Stimulated activated CD8-positive, alpha-beta memory T cell treated with anti-CD3 and anti-CD28 coated beads, Interleukin-12 subunit alpha, Interleukin-12 subunit beta, amount 100 ng/mL, for 24 hours (primary cell): Measurements from ENCODE around the gene STX2.
A peak's percentile ranks its signal among the peaks of the same experiment; 100 is the strongest.
"Not testable (repeated sequence)": the region's sequence is repeated elsewhere in the genome, so short reads cannot be mapped to it uniquely, and the experiment has no call there.

Experiments used
- DNase-seq: peaks from one replicate; pipeline ENCODE4 v3.0.0-alpha.2; 2020; ENCODE audit errors: extremely low read depth

STX2 gene

DNA sequence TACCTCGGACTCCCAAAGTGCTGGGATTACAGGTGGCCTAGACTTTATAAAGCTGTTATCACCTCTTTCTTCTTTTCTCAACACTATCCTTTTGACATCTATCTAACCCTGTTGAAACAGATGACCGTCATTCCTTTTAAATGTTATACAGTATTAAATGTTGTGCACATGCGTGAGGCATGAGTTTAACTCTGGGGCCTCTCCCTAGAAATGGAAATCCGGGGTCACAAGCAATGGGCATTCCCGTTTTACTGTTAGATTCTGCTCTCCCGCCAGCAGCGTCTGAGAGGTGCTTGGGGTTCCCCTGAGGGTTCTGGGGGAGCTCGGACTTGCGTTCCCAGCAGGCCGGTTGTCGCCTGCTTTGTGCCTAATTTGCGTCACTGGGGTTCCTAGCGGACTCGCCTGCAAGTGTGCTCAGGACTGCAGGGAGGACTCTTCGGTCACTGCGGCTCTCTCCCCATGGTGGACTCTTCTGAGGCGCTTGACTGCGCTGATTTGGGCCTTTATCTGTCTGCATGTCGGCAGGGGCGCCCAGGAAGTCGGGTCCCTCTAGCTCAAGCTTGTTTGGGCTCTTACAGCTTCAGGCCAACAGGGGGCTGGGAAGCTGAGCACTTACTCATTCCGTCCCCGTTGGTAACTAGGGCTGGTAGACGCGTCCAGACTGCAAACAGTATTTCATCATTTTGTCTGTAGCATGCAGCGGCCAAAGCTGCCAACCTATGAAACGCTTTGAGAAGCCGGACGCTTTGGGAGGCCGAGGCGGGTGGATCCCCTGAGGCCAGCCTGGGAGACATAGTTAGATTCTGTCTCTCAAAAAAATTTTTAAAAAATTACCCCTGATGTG lies 31.6 kb upstream of the STX2 start:
- DNase-seq = peak; percentile 52

DNA sequence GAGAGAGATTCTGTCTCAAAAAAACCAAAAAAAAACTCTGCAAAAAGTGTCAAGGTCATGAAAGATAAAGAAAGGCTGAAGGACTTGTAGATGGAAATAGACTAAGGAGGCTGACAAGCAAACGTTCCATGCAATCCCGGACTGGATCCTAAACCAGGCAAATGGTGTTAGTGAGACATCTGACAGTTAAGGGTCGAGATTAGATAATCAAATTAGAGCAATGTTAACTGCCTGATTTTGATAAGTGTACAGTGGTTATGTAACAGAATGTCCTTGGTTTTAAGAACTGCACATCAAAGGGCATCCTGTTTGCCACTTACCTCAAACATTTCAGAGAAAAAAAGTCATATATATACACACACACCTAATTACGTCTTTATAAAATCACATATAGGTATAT lies 29.4 kb upstream of the STX2 start:
- DNase-seq = no peak

DNA sequence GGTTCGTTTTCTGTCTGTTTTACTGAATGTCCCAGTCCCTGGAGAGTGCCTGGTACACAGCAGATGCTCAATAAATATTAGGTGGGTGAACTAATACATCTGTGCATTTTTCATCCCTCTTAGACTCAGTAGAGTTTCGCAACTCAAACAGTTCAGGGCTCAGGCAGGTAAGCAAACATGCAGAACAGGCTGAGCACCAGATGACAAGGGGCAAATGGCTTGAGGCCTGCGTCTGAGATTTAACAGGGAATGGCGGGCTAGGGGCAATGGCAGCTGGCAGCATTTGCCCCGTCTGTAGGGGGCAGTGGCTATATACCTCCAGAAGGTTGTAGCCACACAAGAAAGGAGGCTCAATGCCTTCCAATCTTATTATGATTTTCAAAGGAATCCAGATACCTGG lies 24.2 kb upstream of the STX2 start:
- DNase-seq = no peak

DNA sequence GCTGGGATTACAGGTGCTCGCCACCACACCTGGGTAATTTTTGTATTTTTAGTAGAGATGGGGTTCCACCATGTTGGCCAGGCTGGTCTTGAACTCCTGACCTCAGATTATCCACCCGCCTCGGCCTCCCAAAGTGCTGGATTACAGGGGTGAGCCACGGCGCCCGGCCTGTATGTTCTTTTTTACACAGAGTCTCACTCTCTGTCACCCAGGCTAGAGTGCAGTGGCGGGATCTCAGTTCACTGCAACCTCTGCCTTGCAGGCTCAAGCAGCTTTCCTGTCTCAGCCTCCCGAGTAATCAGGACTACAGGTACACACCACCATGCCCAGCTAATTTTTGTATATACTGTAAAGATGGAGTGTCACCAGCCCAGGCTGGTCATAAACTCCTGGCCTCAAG lies 23.7 kb upstream of the STX2 start:
- not testable (repeated sequence) for DNase-seq

- DNase-seq = no peak
Measured at GRCh38 chr12:130862161-130862560, 23.1 kb upstream of the STX2 start.

DNA sequence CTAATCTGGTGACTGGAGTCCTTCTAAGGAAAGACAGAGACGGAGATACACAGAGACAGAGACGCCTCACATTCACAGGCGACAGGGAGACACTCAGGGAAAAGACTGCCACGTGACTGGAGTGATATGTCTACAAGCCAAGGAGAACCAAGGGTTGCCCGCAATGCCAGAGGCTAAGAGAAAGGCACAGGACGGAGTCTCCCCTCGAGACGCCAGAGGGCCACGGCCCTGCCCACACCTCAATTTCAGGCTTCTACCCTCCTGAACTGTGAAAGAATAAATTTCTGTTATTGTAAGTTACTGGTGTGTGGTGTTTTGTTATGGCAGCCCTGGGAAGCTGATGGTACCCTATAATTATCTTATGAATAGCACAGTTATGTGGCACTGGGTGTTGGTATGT lies 21.3 kb upstream of the STX2 start:
- no peak for DNase-seq

- DNase-seq = no peak
Measured at GRCh38 chr12:130859161-130859560, 20.1 kb upstream of the STX2 start.

- no peak for DNase-seq
Measured at GRCh38 chr12:130858084-130858483, 19.0 kb upstream of the STX2 start.

DNA sequence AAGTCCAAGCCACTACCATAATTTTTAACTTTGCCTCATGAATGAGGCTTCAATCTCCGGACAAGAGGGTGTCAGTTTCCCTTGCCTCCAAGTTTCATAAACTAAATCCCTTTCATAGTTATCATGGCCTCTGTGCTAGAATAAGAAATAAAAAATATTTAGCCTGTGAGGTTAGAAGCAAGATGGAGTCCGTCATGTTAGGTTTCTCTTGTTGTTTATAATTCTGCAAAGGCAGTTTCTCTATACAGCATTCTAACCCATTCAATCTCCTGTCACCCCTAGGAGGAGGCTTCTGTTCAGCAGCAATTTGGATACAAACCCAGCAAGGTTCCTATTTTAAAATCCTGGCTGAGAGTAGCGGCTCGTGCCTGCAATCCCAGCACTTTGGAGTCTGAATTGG lies 17.0 kb upstream of the STX2 start:
- DNase-seq = no peak

GRCh38 chr12:130850418-130851021 lies 11.5 kb upstream of the STX2 start:
- DNase-seq = no peak

DNA sequence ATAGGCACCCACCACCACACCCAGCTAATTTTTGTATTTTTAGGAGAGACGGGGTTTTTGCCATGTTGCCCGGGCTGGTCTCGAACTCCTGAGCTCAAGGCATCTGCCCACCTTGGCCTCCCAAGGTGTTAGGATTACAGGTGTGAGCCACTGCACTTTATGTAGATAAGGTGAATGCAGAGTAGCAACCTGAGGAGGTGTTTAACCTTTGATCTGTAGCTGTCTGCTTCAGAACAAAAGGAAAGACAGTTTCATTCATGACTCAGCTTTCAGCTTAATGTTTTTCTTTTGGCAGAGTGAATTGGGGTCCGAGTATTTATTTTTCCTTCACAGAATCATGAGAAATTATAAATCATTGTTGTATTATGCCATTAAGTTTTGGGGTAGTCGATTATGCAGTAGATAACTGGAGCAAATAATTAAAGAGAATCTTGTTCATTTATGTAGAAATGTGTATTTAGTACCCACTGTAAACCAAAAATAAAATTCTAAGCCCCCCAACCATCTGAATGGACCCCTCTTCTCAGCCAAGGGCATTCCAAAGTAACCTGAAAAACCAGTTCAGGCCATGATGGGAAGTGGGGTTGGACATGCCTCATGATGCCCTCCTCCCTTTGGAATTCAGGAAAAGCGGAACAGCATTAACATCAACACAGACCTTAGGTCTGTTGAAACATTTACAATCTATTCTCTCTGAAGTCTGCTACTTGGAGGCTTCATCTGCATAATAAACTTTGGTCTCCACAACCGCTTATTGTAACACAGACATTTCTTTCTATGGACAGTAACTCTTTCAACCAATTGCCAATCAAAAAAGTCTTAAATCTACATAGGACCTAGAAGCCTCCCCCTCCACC lies 10.7 kb upstream of the STX2 start:
- no peak for DNase-seq

DNA sequence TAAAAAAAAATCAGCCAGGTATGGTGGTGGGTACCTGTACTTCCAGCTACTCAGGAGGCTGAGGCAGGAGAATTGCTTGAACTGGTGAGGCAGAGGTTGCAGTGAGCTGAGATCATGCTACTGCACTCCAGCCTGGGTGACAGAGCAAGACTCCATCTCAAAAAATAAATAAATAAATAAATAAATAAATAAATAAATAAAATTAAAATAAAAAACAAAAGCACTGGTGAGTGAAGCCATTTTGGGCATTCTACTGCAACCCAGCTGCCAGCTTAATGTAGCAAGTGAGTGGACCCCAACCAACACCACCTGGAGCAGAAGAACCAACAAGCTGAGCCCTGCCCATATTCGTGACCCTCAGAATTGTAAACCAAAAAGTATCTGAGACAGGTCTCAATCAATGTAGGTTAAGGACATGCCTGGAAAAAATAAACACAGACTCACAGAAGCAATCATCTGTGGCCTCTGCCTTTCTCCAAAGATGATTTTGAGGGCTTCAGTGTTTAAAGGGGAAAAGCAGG lies 9.8 kb upstream of the STX2 start:
- DNase-seq = not testable (repeated sequence)

- DNase-seq = not testable (repeated sequence)
Measured at GRCh38 chr12:130848105-130848504, 9.1 kb upstream of the STX2 start.

GRCh38 chr12:130847112-130847511 lies 8.1 kb upstream of the STX2 start:
- DNase-seq = no peak

- no peak for DNase-seq
Measured at GRCh38 chr12:130846369-130846768, 7.3 kb upstream of the STX2 start.

- no peak for DNase-seq
Measured at GRCh38 chr12:130839770-130840404, 837 bp upstream of the STX2 start.

- no peak for DNase-seq
Measured at GRCh38 chr12:130838284-130838950, 633 bp downstream of the STX2 start.

DNA sequence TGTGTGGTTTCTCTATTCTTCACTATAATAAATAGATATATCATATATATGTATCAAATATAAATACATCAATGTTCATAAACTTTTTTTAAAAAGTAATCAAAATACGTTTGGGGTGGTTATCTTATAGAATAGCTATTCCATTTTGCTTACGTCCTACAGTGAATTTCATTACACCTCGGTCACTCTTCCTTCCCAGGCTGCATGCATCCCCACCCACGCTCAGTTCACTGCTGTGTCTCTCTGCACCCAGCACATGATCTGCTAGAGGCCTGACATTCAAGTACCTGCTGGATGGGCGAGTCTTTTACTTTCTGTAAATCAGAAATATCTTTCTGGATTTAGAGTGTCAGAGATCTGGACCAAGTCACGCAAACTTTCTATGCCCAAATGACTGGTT lies 3.6 kb downstream of the STX2 start:
- no peak for DNase-seq

GRCh38 chr12:130835011-130835410 lies 4.0 kb downstream of the STX2 start:
- no peak for DNase-seq

GRCh38 chr12:130832561-130833209 lies 6.4 kb downstream of the STX2 start:
- no peak for DNase-seq
